Lower leg skin (tissue), 3 donors: Measurements from ENCODE around the gene TFPI2.

Experiments
- CTCF ChIP-seq, 3 donors: fragments of 450-650 bp; IDR thresholded peaks; one replicate each; pipeline ENCODE4 v1.5.1; 2016; ENCODE audit warnings: antibody characterized with exemption in 3 of 3, mild to moderate bottlenecking in 3 of 3, moderate library complexity in 2 of 3
- POLR2A ChIP-seq, 2 donors: fragments of 450-650 bp; IDR thresholded peaks; one replicate each; pipeline ENCODE4 v1.6.1; 2016 to 2017; ENCODE audit warnings: antibody characterized with exemption in 2 of 2, mild to moderate bottlenecking in 1 of 2, moderate library complexity in 1 of 2

- TF ChIP-seq CTCF (IDR thresholded peaks at IDR 0.05), result no peak
- no peak for TF ChIP-seq POLR2A (IDR thresholded peaks at IDR 0.05)
These were observed 4.5 kb upstream of the TFPI2 start for GRCh38 chr7:93894966-93895640.
